K562 (cell line): Measurements from ENCODE around the gene USP15. TPM values are rescaled to one million over a fixed set of nuclear protein-coding genes. Genes with fewer than 3 reads are reported as not detected.

Experiments
- ATAC-seq: fragments of 200-7000 bp; cut with Tn5 transposase; 3 replicates; pipeline ENCODE4 v1.9.1; 2020; ENCODE audit warnings: moderate library complexity
- BruUV-seq: library from RNA; stranded (reverse); fragments of 400-500 nt; replicated peaks from 2 replicates; lab custom pipeline; 2021; lab: Mats Ljungman, UMichigan
- CTCF ChIA-PET: fragments of 300-600 bp; formaldehyde crosslinking; extraction: SDS; loops from one replicate; lab custom pipeline; 2021; ENCODE audit warnings: low intra/inter-chr PET ratio; lab: Yijun Ruan, JAX
- POLR2A ChIA-PET: fragments of 300-600, 350-650 bp; sonication (Branson Sonifier 250); formaldehyde crosslinking; extraction: SDS; loops from one replicate; lab custom pipeline; 2021; ENCODE audit warnings: antibody characterized with exemption, inconsistent platforms; lab: Yijun Ruan, JAX
- DNase-seq, 4 experiments: peaks; one replicate each; pipeline versions ENCODE4 v3.0.0 to v3.0.0-alpha.2; 2011 to 2018; ENCODE audit warnings: low spot score in 3 of 4, mixed read lengths in 3 of 4; ENCODE audit errors: extremely low read depth in 1 of 4
- FAIRE-seq: peaks from 2 replicates; lab custom pipeline; 2011; peaks lifted over from hg19 to GRCh38; lab: Jason Lieb, UNC
- H2AFZ ChIP-seq: 2 replicates; pipeline ENCODE4 v1.6.0; 2011; ENCODE audit warnings: low read depth, low read length, control low read depth, inconsistent platforms
- H3K27ac ChIP-seq: fragments of 200-600 bp; 3 replicates; pipeline ENCODE4 v1.8.0; 2011; ENCODE audit warnings: low read depth, mild to moderate bottlenecking, control low read depth, inconsistent platforms, low read length, moderate library complexity, mixed read lengths; ENCODE audit errors: extremely low read depth
- H3K27me3 ChIP-seq, 2 experiments: fragments of 300-600 bp in 1 of 2; 2 replicates in 1 of 2; 3 replicates in 1 of 2; pipeline versions ENCODE4 v1.6.0 to v1.8.0; 2011; ENCODE audit warnings: inconsistent platforms in 2 of 2, low read length in 2 of 2, mild to moderate bottlenecking in 1 of 2, mixed read lengths in 1 of 2, moderate library complexity in 1 of 2; ENCODE audit not compliant: control insufficient read depth in 2 of 2, insufficient read depth in 2 of 2
- H3K36me3 ChIP-seq: fragments of 300-600 bp; 3 replicates; pipeline ENCODE4 v1.8.0; 2011; ENCODE audit warnings: mild to moderate bottlenecking, low read length, inconsistent platforms; ENCODE audit not compliant: control insufficient read depth, insufficient read depth
- H3K4me1 ChIP-seq, 2 experiments: fragments of 200-600 bp in 1 of 2; replicated peaks in 1 of 2; 2 replicates in 1 of 2; 3 replicates in 1 of 2; pipeline versions ENCODE4 v1.5.1 to v1.8.0; 2011; ENCODE audit warnings: inconsistent platforms in 2 of 2, low read length in 2 of 2, mild to moderate bottlenecking in 1 of 2, mixed read lengths in 1 of 2, moderate library complexity in 1 of 2; ENCODE audit not compliant: control insufficient read depth in 2 of 2, insufficient read depth in 2 of 2
- H3K4me2 ChIP-seq: 2 replicates; pipeline ENCODE4 v1.6.1; 2011; ENCODE audit warnings: low read length, control low read depth, inconsistent platforms, mixed read lengths; ENCODE audit not compliant: insufficient read depth
- H3K4me3 ChIP-seq: fragments of 200-600 bp; sonication (generic), shearing (Covaris generic); 2 replicates; pipeline ENCODE4 v1.5.1; 2016; ENCODE audit warnings: control low read depth, inconsistent platforms
- H3K79me2 ChIP-seq: fragments of 200-600 bp; 3 replicates; pipeline ENCODE4 v1.8.0; 2011; ENCODE audit warnings: low read length, inconsistent platforms; ENCODE audit not compliant: control insufficient read depth, insufficient read depth
- H3K9ac ChIP-seq, 2 experiments: 2 replicates each; pipeline versions ENCODE4 v1.6.0 to v1.6.1; 2011; ENCODE audit warnings: low read depth in 2 of 2, low read length in 2 of 2, control low read depth in 1 of 2, inconsistent platforms in 1 of 2, mild to moderate bottlenecking in 1 of 2, mixed read lengths in 1 of 2; ENCODE audit not compliant: insufficient read depth in 1 of 2
- H3K9me1 ChIP-seq: one replicate; pipeline ENCODE4 v1.6.0; 2011; ENCODE audit warnings: inconsistent platforms, mild to moderate bottlenecking, low read length, moderate library complexity; ENCODE audit not compliant: control insufficient read depth, insufficient read depth
- H3K9me3 ChIP-seq: replicated peaks from 2 replicates; pipeline ENCODE4 v1.5.1; 2011; ENCODE audit warnings: low read depth, low read length, inconsistent platforms; ENCODE audit not compliant: control insufficient read depth, insufficient read depth
- H4K20me1 ChIP-seq: replicated peaks from 2 replicates; pipeline ENCODE4 v1.6.1; 2011; ENCODE audit warnings: low read length, inconsistent platforms, mixed read lengths; ENCODE audit not compliant: control insufficient read depth, insufficient read depth
- BHLHE40 ChIP-seq: IDR thresholded peaks from 2 replicates; pipeline ENCODE4 v1.6.1; 2011; ENCODE audit warnings: low read length, improper control_type of control experiment
- CBX8 ChIP-seq: fragments of 200-600 bp; sonication (generic); IDR thresholded peaks from 2 replicates; pipeline ENCODE4 v1.6.1; 2012; ENCODE audit warnings: borderline replicate concordance, mixed run types, low read depth, mild to moderate bottlenecking, moderate library complexity, mixed read lengths, low read length, control low read depth, inconsistent platforms; ENCODE audit not compliant: poor library complexity, severe bottlenecking; ENCODE audit errors: extremely low read depth
- CHD4 ChIP-seq: fragments of 200-600 bp; sonication (generic); IDR thresholded peaks from 3 replicates; pipeline ENCODE4 v1.6.1; 2012; ENCODE audit warnings: low read depth, mild to moderate bottlenecking, mixed read lengths, low read length, inconsistent platforms; ENCODE audit not compliant: insufficient read depth, insufficient replicate concordance, poor library complexity, severe bottlenecking
- CSDE1 ChIP-seq, 2 experiments: fragments of 450-650 bp; IDR thresholded peaks; 2 replicates each; pipeline ENCODE4 v1.6.1; 2016; ENCODE audit warnings: mild to moderate bottlenecking in 1 of 2
- DDX20 ChIP-seq: fragments of 450-650 bp; IDR thresholded peaks from 2 replicates; pipeline ENCODE4 v1.6.1; 2016; ENCODE audit warnings: missing genetic modification characterization, low read depth, mild to moderate bottlenecking, missing compliant biosample characterization, moderate library complexity
- ELK1 ChIP-seq: sonication (generic); formaldehyde crosslinking; IDR thresholded peaks from 2 replicates; pipeline ENCODE4 v1.8.1; 2022; ENCODE audit warnings: missing genetic modification reagents
- HBP1 ChIP-seq: fragments of 450-650 bp; formaldehyde crosslinking; IDR thresholded peaks from 2 replicates; pipeline ENCODE4 v1.4.0; 2022; ENCODE audit warnings: missing genetic modification characterization
- IRF2 ChIP-seq: sonication (generic); formaldehyde crosslinking; IDR thresholded peaks from 2 replicates; pipeline ENCODE4 v1.8.1; 2022; ENCODE audit warnings: mild to moderate bottlenecking, missing genetic modification reagents
- MAZ ChIP-seq, 2 experiments: fragments of 450-650 bp in 1 of 2; sonication (generic) in 1 of 2; formaldehyde crosslinking; IDR thresholded peaks in 1 of 2; conservative IDR thresholded peaks in 1 of 2; 2 replicates each; pipeline versions ENCODE4 v1.4.0 to v1.5.0; 2020; ENCODE audit warnings: mild to moderate bottlenecking in 1 of 2, missing genetic modification reagents in 1 of 2
- NRF1 ChIP-seq, 2 experiments: fragments of 450-650 bp; IDR thresholded peaks in 1 of 2; conservative IDR thresholded peaks in 1 of 2; 2 replicates each; pipeline ENCODE4 v1.6.1; 2014; ENCODE audit warnings: mild to moderate bottlenecking in 2 of 2
- PHTF2 ChIP-seq: fragments of 250-450 bp; sonication (Bioruptor Pico); IDR thresholded peaks from 2 replicates; pipeline ENCODE4 v1.5.0; 2021; ENCODE audit warnings: mild to moderate bottlenecking
- POLR2H ChIP-seq: IDR thresholded peaks from 2 replicates; pipeline ENCODE4 v1.6.1; 2016; ENCODE audit warnings: missing genetic modification characterization, low read depth, mild to moderate bottlenecking, control low read depth, missing compliant biosample characterization, moderate library complexity
- RAD51 ChIP-seq: fragments of 450-650 bp; IDR thresholded peaks from 2 replicates; pipeline ENCODE4 v1.7.1; 2016; ENCODE audit warnings: low read depth, mild to moderate bottlenecking, borderline replicate concordance
- SMARCA4 ChIP-seq: fragments of 450-650 bp; IDR thresholded peaks from 2 replicates; pipeline ENCODE4 v1.6.1; 2016
- SUPT5H ChIP-seq: fragments of 450-650 bp; IDR thresholded peaks from 2 replicates; pipeline ENCODE4 v1.6.1; 2016
- TCF7L2 ChIP-seq: fragments of 150-350 bp; IDR thresholded peaks from 2 replicates; pipeline ENCODE4 v1.6.1; 2016; ENCODE audit warnings: low read depth, mild to moderate bottlenecking, low read length, moderate library complexity
- TEAD1 ChIP-seq, 2 experiments: fragments of 450-650 bp in 1 of 2; sonication (generic) in 1 of 2; formaldehyde crosslinking; IDR thresholded peaks; 2 replicates each; pipeline versions ENCODE4 v1.4.0 to v1.8.0; 2020 to 2022; ENCODE audit warnings: mild to moderate bottlenecking in 2 of 2, missing genetic modification reagents in 1 of 2
- ZNF583 ChIP-seq: fragments of 250-450 bp; sonication (Bioruptor Pico); IDR thresholded peaks from 2 replicates; pipeline ENCODE4 v1.4.0; 2020
- WGBS: fragments of 100-300 bp; shearing (Covaris generic); methylation state at CpG from one replicate; pipeline ENCODE4 v1.1.6; 2016; ENCODE audit warnings: low coverage, mixed read lengths; ENCODE audit not compliant: insufficient coverage; ENCODE audit errors: missing lambda C conversion rate; 5-methylcytosine and 5-hydroxymethylcytosine counted together
- in situ Hi-C: fragments of 300-500 bp; cut with MboI; formaldehyde crosslinking; loops from 4 replicates; pipeline ENCODE4 v1.15.0; 2018; ENCODE audit warnings: inconsistent platforms, mixed read lengths
- intact Hi-C: fragments of 100-400 bp; cut with micrococcal nuclease; formaldehyde crosslinking; loops from 2 replicates; pipeline ENCODE4 v1.14.2; 2022
- polyA plus RNA-seq, 8 experiments: library from polyadenylated mRNA; depleted of rRNA in 4 of 8; stranded (reverse) in 5 of 8; unstranded in 3 of 8; fragments of >200 nt; fragmentation: Nextera tagmentation in 2 of 8; fragmentation: Illumina TruSeq in 1 of 8; extraction: Ambion mirVana in 2 of 8; extraction: Trizol in 1 of 8; gene quantifications; 2 replicates each; pipeline versions ENCODE4 v1.2.1 to v1.2.3, GENCODE V29; 2011 to 2014; ENCODE audit warnings: inconsistent platforms in 1 of 8, missing spikeins in 1 of 8
- total RNA-seq, 7 experiments: library from RNA; depleted of rRNA in 6 of 7; stranded (reverse); fragments of >200 nt in 6 of 7; fragmentation: Illumina TruSeq in 2 of 7; extraction: Trizol in 2 of 7; gene quantifications; 2 replicates each; pipeline versions ENCODE4 v1.2.1 to v1.2.3, GENCODE V29; 2011 to 2021; ENCODE audit warnings: low replicate concordance in 1 of 7
- TF ChIP-seq, protein P1 (sequence below): fragments of 250-450 bp; sonication (Bioruptor Pico); IDR thresholded peaks from 2 replicates; pipeline ENCODE4 v1.5.0; 2021

USP15 gene
- total and polyA plus RNA-seq, 9 of the 15 experiments (the other 6 are each of a cell fraction or from before 2014, with no cell fraction given) = 140 to 272 (median 182) TPM

GRCh38 chr12:62361048-62361447, 100.8 kb downstream of the USP15 start:
- no peak for FAIRE-seq
- WGBS = 91% methylated on average over 2 of the region's 2 CpGs

More at GRCh38 chr12:62361048-62361447, 100.8 kb downstream of the USP15 start:
- Histone ChIP-seq H3K4me1 (no peaks in the 10 kb centered on the region), H3K79me2 (peaks cover 87% of the 10 kb centered on the region), H3K27me3 (no peaks in the 10 kb centered on the region), H3K27ac (no peak overlapping the region), H3K4me3 (no peak overlapping the region), H2AFZ (no peak overlapping the region), H3K4me2 (no peak overlapping the region), H3K9ac (no peak overlapping the region), H3K9me3 (no peaks in the 10 kb centered on the region), H3K9me1 (no peaks in the 10 kb centered on the region), H3K36me3 (peaks cover 75% of the 10 kb centered on the region), H4K20me1 (no peaks in the 10 kb centered on the region)
- in situ Hi-C loops (no loop called here), intact Hi-C loops (no loop called here)
- ATAC-seq (no peak), DNase-seq (no peak)
- ChIA-PET POLR2A (no interaction called here), CTCF (no interaction called here)
- no TSS peak for BruUV-seq
- TF ChIP-seq CBX8 = no peak
- TF ChIP-seq SMARCA4 = no peak
- TF ChIP-seq PHTF2 = no peak
- TF ChIP-seq SUPT5H = no peak
- TF ChIP-seq DDX20 = no peak
- no peak for TF ChIP-seq MAZ (CRISPR knock-in tag; conservative IDR thresholded peaks at IDR 0.05 in 1 of 2, IDR thresholded peaks at IDR 0.05 in 1 of 2)
- TF ChIP-seq, protein P1, sequence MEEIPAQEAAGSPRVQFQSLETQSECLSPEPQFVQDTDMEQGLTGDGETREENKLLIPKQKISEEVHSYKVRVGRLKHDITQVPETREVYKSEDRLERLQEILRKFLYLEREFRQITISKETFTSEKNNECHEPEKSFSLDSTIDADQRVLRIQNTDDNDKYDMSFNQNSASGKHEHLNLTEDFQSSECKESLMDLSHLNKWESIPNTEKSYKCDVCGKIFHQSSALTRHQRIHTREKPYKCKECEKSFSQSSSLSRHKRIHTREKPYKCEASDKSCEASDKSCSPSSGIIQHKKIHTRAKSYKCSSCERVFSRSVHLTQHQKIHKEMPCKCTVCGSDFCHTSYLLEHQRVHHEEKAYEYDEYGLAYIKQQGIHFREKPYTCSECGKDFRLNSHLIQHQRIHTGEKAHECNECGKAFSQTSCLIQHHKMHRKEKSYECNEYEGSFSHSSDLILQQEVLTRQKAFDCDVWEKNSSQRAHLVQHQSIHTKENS (CRISPR knock-in tag) = no peak
- no peak for TF ChIP-seq BHLHE40
- no peak for TF ChIP-seq CHD4
- TF ChIP-seq RAD51 = no peak
- TF ChIP-seq CSDE1 (IDR thresholded peaks at IDR 0.05) = no peak
- TF ChIP-seq IRF2 = no peak
- no peak for TF ChIP-seq ZNF583 (CRISPR knock-in tag)
- no peak for TF ChIP-seq TCF7L2
- no peak for TF ChIP-seq POLR2H (tag)
- no peak for TF ChIP-seq TEAD1 (CRISPR knock-in tag; IDR thresholded peaks at IDR 0.05)
- TF ChIP-seq ELK1 = no peak
- TF ChIP-seq NRF1 (conservative IDR thresholded peaks at IDR 0.05 in 1 of 2, IDR thresholded peaks at IDR 0.05 in 1 of 2) = no peak
- no peak for TF ChIP-seq HBP1 (CRISPR knock-in tag)
